Endodermal cell (in vitro differentiated cells): ENCODE measurements around the gene MRTFB. TPM values are rescaled to one million over a fixed set of nuclear protein-coding genes. Genes with fewer than 3 reads are reported as not detected.

Source experiments
- DNase-seq: peaks from one replicate; pipeline ENCODE4 v3.0.0-alpha.2; 2017
- H3K27ac ChIP-seq: 2 replicates; pipeline ENCODE4 v1.5.1; 2013; ENCODE audit warnings: mild to moderate bottlenecking, low read depth, low read length, moderate library complexity
- H3K27me3 ChIP-seq: 2 replicates; pipeline ENCODE4 v1.6.1; 2013; ENCODE audit warnings: mild to moderate bottlenecking, low read length, moderate library complexity; ENCODE audit not compliant: insufficient read depth, control insufficient read depth, poor library complexity, severe bottlenecking
- H3K36me3 ChIP-seq: 2 replicates; pipeline ENCODE4 v1.7.0; 2013; ENCODE audit warnings: mild to moderate bottlenecking, low read length, moderate library complexity; ENCODE audit not compliant: control insufficient read depth, insufficient read depth
- H3K4me1 ChIP-seq: one replicate; pipeline ENCODE4 v1.7.0; 2013; ENCODE audit warnings: low read length; ENCODE audit not compliant: control insufficient read depth, insufficient read depth
- H3K4me3 ChIP-seq: 2 replicates; pipeline ENCODE4 v1.5.1; 2013; ENCODE audit warnings: mild to moderate bottlenecking, low read length, moderate library complexity
- H3K9ac ChIP-seq: 2 replicates; pipeline ENCODE4 v1.6.1; 2013; ENCODE audit warnings: mild to moderate bottlenecking, low read length, moderate library complexity; ENCODE audit not compliant: poor library complexity, severe bottlenecking; ENCODE audit errors: extremely low read depth
- H3K9me3 ChIP-seq: 2 replicates; pipeline ENCODE4 v1.6.1; 2013; ENCODE audit warnings: mild to moderate bottlenecking, low read length, moderate library complexity; ENCODE audit not compliant: control insufficient read depth
- H3K27ac Mint-ChIP-seq: 2 replicates; pipeline ENCODE4 v1.8.0; 2020; ENCODE audit warnings: mixed read lengths
- H3K27me3 Mint-ChIP-seq: 2 replicates; pipeline ENCODE4 v1.8.0; 2021; ENCODE audit warnings: mild to moderate bottlenecking, mixed read lengths; ENCODE audit not compliant: insufficient read depth
- H3K36me3 Mint-ChIP-seq: 2 replicates; pipeline ENCODE4 v1.8.0; 2020; ENCODE audit warnings: low read depth, mixed read lengths
- H3K4me1 Mint-ChIP-seq: 2 replicates; pipeline ENCODE4 v1.8.0; 2020; ENCODE audit warnings: mixed read lengths
- H3K4me3 Mint-ChIP-seq: 2 replicates; pipeline ENCODE4 v1.8.0; 2020; ENCODE audit warnings: mild to moderate bottlenecking, moderate library complexity, mixed read lengths
- H3K9me3 Mint-ChIP-seq: 2 replicates; pipeline ENCODE4 v1.8.0; 2020; ENCODE audit warnings: mild to moderate bottlenecking, mixed read lengths
- CTCF ChIP-seq: fragments of 200-600 bp; sonication (generic); conservative IDR thresholded peaks from 2 replicates; pipeline ENCODE4 v1.5.0; 2021; ENCODE audit warnings: antibody characterized with exemption, mild to moderate bottlenecking
- WGBS, 2 experiments: methylation state at CpG; one replicate each; pipeline versions ENCODE4 v1.1.5 to v1.1.7; 2013; ENCODE audit warnings: missing lambda C conversion rate in 2 of 2, mixed read lengths in 1 of 2; ENCODE audit not compliant: insufficient coverage in 1 of 2, insufficient read length in 1 of 2; 5-methylcytosine and 5-hydroxymethylcytosine counted together
- total RNA-seq, 2 donors: library from RNA; stranded (reverse); fragmentation: NEBNext Ultra II Directional in 1 of 2; extraction: Animal tissue kit (Norgen Biotek cat#: 25700) in 1 of 2; gene quantifications; 2 replicates in 1 of 2; 3 replicates in 1 of 2; pipeline ENCODE4 v1.2.1, GENCODE V29; 2021

The MRTFB gene
- total RNA-seq, 2 donors from 2014 or later = 49.4 to 58.6 TPM

- no peaks in the 10 kb centered on the region for H3K27me3 Mint-ChIP-seq
- H3K27ac ChIP-seq = no peak overlapping the region
- no peak overlapping the region for H3K27ac Mint-ChIP-seq
- H3K4me1 Mint-ChIP-seq = peaks cover 24% of the 10 kb centered on the region
- no peak for TF ChIP-seq CTCF
- no peak for DNase-seq
- H3K36me3 ChIP-seq = no peaks in the 10 kb centered on the region
- no peaks in the 10 kb centered on the region for H3K4me1 ChIP-seq
- no peak overlapping the region for H3K4me3 Mint-ChIP-seq
- H3K9me3 Mint-ChIP-seq = no peaks in the 10 kb centered on the region
- H3K4me3 ChIP-seq = no peak overlapping the region
- H3K36me3 Mint-ChIP-seq = peaks cover 3% of the 10 kb centered on the region
- H3K9ac ChIP-seq = no peak overlapping the region
- H3K27me3 ChIP-seq = no peaks in the 10 kb centered on the region
- no peaks in the 10 kb centered on the region for H3K9me3 ChIP-seq
Observed at GRCh38 chr16:14104066-14104465, 32.9 kb downstream of the MRTFB start.

GRCh38 chr16:14105760-14106375 lies 34.7 kb downstream of the MRTFB start:
- Histone ChIP-seq H3K4me3 (no peak overlapping the region), H3K27ac (no peak overlapping the region), H3K36me3 (no peaks in the 10 kb centered on the region), H3K9me3 (no peaks in the 10 kb centered on the region), H3K9ac (no peak overlapping the region), H3K27me3 (no peaks in the 10 kb centered on the region), H3K4me1 (no peaks in the 10 kb centered on the region)
- Mint-ChIP-seq H3K27me3 (no peaks in the 10 kb centered on the region), H3K27ac (no peak overlapping the region), H3K4me1 (peaks cover 35% of the 10 kb centered on the region), H3K4me3 (no peak overlapping the region), H3K9me3 (no peaks in the 10 kb centered on the region), H3K36me3 (no peaks in the 10 kb centered on the region)
- no peak for DNase-seq
- no peak for TF ChIP-seq CTCF
- 85 to 92% methylated on average over 2 of the region's 3 CpGs for WGBS, 2 experiments

- Histone ChIP-seq H3K9ac (no peak overlapping the region), H3K36me3 (no peaks in the 10 kb centered on the region), H3K9me3 (no peaks in the 10 kb centered on the region), H3K27ac (no peak overlapping the region), H3K4me3 (no peak overlapping the region), H3K27me3 (no peaks in the 10 kb centered on the region), H3K4me1 (no peaks in the 10 kb centered on the region)
- Mint-ChIP-seq H3K36me3 (no peaks in the 10 kb centered on the region), H3K4me1 (peaks cover 35% of the 10 kb centered on the region), H3K27ac (no peak overlapping the region), H3K9me3 (no peaks in the 10 kb centered on the region), H3K27me3 (no peaks in the 10 kb centered on the region), H3K4me3 (no peak overlapping the region)
- 96 to 97% methylated on average over 3 of the region's 3 CpGs for WGBS, 2 experiments
- TF ChIP-seq CTCF = no peak
- no peak for DNase-seq
Observed at GRCh38 chr16:14106457-14106856, 35.3 kb downstream of the MRTFB start.
